IPS-15b (cell line): Measurements from ENCODE around the gene NDUFA5.

Experiments used
- H3K27me3 ChIP-seq: one replicate; pipeline ENCODE4 v1.6.1; 2013; ENCODE audit warnings: low read length; ENCODE audit not compliant: control insufficient read depth, insufficient read depth
- H3K36me3 ChIP-seq: one replicate; pipeline ENCODE4 v1.6.1; 2013; ENCODE audit warnings: low read length; ENCODE audit not compliant: control insufficient read depth, insufficient read depth
- H3K4me1 ChIP-seq: one replicate; pipeline ENCODE4 v1.6.1; 2013; ENCODE audit warnings: mild to moderate bottlenecking, low read length; ENCODE audit not compliant: control insufficient read depth, insufficient read depth
- H3K4me3 ChIP-seq: one replicate; pipeline ENCODE4 v1.5.1; 2013; ENCODE audit warnings: low read depth, low read length
- H3K9ac ChIP-seq: one replicate; pipeline ENCODE4 v1.6.1; 2013; ENCODE audit warnings: low read depth, mild to moderate bottlenecking, low read length
- H3K9me3 ChIP-seq: one replicate; pipeline ENCODE4 v1.6.1; 2013; ENCODE audit warnings: mild to moderate bottlenecking, low read length; ENCODE audit not compliant: control insufficient read depth, insufficient read depth

The NDUFA5 gene

GRCh38 chr7:123579416-123579815 lies 21.8 kb upstream of the NDUFA5 start:
- no peak overlapping the region for H3K9ac ChIP-seq
- no peaks in the 10 kb centered on the region for H3K9me3 ChIP-seq
- H3K4me3 ChIP-seq = no peak overlapping the region
- H3K36me3 ChIP-seq = no peaks in the 10 kb centered on the region
- H3K4me1 ChIP-seq = peaks cover 14% of the 10 kb centered on the region
- H3K27me3 ChIP-seq = no peaks in the 10 kb centered on the region

GRCh38 chr7:123573896-123574467 lies 16.4 kb upstream of the NDUFA5 start:
- Histone ChIP-seq H3K9me3 (no peaks in the 10 kb centered on the region), H3K4me3 (no peak overlapping the region), H3K4me1 (peaks cover 12% of the 10 kb centered on the region), H3K9ac (no peak overlapping the region), H3K27me3 (no peaks in the 10 kb centered on the region), H3K36me3 (no peaks in the 10 kb centered on the region)

GRCh38 chr7:123573341-123573740 lies 15.7 kb upstream of the NDUFA5 start:
- Histone ChIP-seq H3K4me1 (peaks cover 12% of the 10 kb centered on the region), H3K9me3 (no peaks in the 10 kb centered on the region), H3K4me3 (no peak overlapping the region), H3K9ac (no peak overlapping the region), H3K36me3 (no peaks in the 10 kb centered on the region), H3K27me3 (no peaks in the 10 kb centered on the region)

GRCh38 chr7:123571684-123572083 lies 14.1 kb upstream of the NDUFA5 start:
- Histone ChIP-seq H3K36me3 (no peaks in the 10 kb centered on the region), H3K9me3 (no peaks in the 10 kb centered on the region), H3K4me1 (peaks cover 12% of the 10 kb centered on the region), H3K4me3 (no peak overlapping the region), H3K27me3 (no peaks in the 10 kb centered on the region), H3K9ac (no peak overlapping the region)

GRCh38 chr7:123571187-123571586 lies 13.6 kb upstream of the NDUFA5 start:
- H3K9me3 ChIP-seq = no peaks in the 10 kb centered on the region
- no peak overlapping the region for H3K4me3 ChIP-seq
- no peak overlapping the region for H3K9ac ChIP-seq
- H3K4me1 ChIP-seq = peaks cover 12% of the 10 kb centered on the region
- H3K36me3 ChIP-seq = no peaks in the 10 kb centered on the region
- no peaks in the 10 kb centered on the region for H3K27me3 ChIP-seq

- H3K9me3 ChIP-seq = no peaks in the 10 kb centered on the region
- no peak overlapping the region for H3K9ac ChIP-seq
- no peaks in the 10 kb centered on the region for H3K36me3 ChIP-seq
- no peaks in the 10 kb centered on the region for H3K27me3 ChIP-seq
- H3K4me1 ChIP-seq = peaks cover 12% of the 10 kb centered on the region
- no peak overlapping the region for H3K4me3 ChIP-seq
Observed at GRCh38 chr7:123570390-123571182, 13.0 kb upstream of the NDUFA5 start.

- Histone ChIP-seq H3K9me3 (no peaks in the 10 kb centered on the region), H3K4me1 (peaks cover 5% of the 10 kb centered on the region), H3K9ac (no peak overlapping the region), H3K4me3 (no peak overlapping the region), H3K27me3 (no peaks in the 10 kb centered on the region), H3K36me3 (no peaks in the 10 kb centered on the region)
Observed at GRCh38 chr7:123569352-123570010, 11.9 kb upstream of the NDUFA5 start.

- no peaks in the 10 kb centered on the region for H3K4me1 ChIP-seq
Observed at GRCh38 chr7:123562121-123562520, 4.5 kb upstream of the NDUFA5 start.

GRCh38 chr7:123558289-123558874 lies 764 bp upstream of the NDUFA5 start:
- H3K9me3 ChIP-seq = no peaks in the 10 kb centered on the region
- H3K27me3 ChIP-seq = no peaks in the 10 kb centered on the region
- peak overlapping the region; percentile 66 for H3K4me3 ChIP-seq
- no peaks in the 10 kb centered on the region for H3K36me3 ChIP-seq
- H3K9ac ChIP-seq = peak overlapping the region; percentile 50
- no peaks in the 10 kb centered on the region for H3K4me1 ChIP-seq

More at GRCh38 chr7:123562121-123562520, 4.5 kb upstream of the NDUFA5 start:
- Histone ChIP-seq H3K27me3 (no peaks in the 10 kb centered on the region), H3K9ac (no peak overlapping the region), H3K36me3 (no peaks in the 10 kb centered on the region), H3K4me3 (no peak overlapping the region), H3K9me3 (no peaks in the 10 kb centered on the region)

- Histone ChIP-seq H3K9me3 (no peaks in the 10 kb centered on the region), H3K27me3 (no peaks in the 10 kb centered on the region), H3K4me1 (no peaks in the 10 kb centered on the region), H3K36me3 (no peaks in the 10 kb centered on the region), H3K9ac (peak overlapping the region; percentile 68), H3K4me3 (peak overlapping the region; percentile 96)
Observed at GRCh38 chr7:123557016-123557397, 611 bp downstream of the NDUFA5 start.

GRCh38 chr7:123555484-123555883 lies 2.1 kb downstream of the NDUFA5 start:
- H3K9ac ChIP-seq = no peak overlapping the region
- H3K36me3 ChIP-seq = no peaks in the 10 kb centered on the region
- H3K9me3 ChIP-seq = no peaks in the 10 kb centered on the region
- H3K4me1 ChIP-seq = no peaks in the 10 kb centered on the region
- H3K4me3 ChIP-seq = no peak overlapping the region
- no peaks in the 10 kb centered on the region for H3K27me3 ChIP-seq
